Measurements from ENCODE around the gene TNP2. TPM values are rescaled to one million over a fixed set of nuclear protein-coding genes. Genes with fewer than 3 reads are reported as not detected.

The TNP2 gene
- total and polyA plus RNA-seq, 9 of the 15 experiments (the other 6 are each of a cell fraction or from before 2014, with no cell fraction given), result not detected

- no peak overlapping the region for H3K27ac ChIP-seq (ENCODE audit: extremely low read depth, low read depth, low read length)
- BruUV-seq (replicated peaks), result no TSS peak
- 55% methylated on average over 6 of the region's 6 CpGs for WGBS (ENCODE audit: insufficient coverage, low coverage, missing lambda C conversion rate)
- no peaks in the 10 kb centered on the region for H3K79me2 ChIP-seq (ENCODE audit: control insufficient read depth, insufficient read depth, low read length)
- H3K27me3 ChIP-seq (ENCODE audit: control insufficient read depth in 2 of 2, insufficient read depth in 2 of 2, low read length in 2 of 2), result no peaks in the 10 kb centered on the region
- H4K20me1 ChIP-seq (replicated peaks; ENCODE audit: control insufficient read depth, insufficient read depth, low read length), result no peaks in the 10 kb centered on the region
- in situ Hi-C loops (cut with MboI), result no loop called here
- CTCF ChIA-PET (ENCODE audit: low intra/inter-chr PET ratio), result no interaction called here
- no peak overlapping the region for H3K9ac ChIP-seq (ENCODE audit: insufficient read depth in 1 of 2, low read depth in 2 of 2, low read length in 2 of 2)
- no peaks in the 10 kb centered on the region for H3K9me3 ChIP-seq (replicated peaks; ENCODE audit: control insufficient read depth, insufficient read depth, low read depth, low read length)
- intact Hi-C loops (cut with micrococcal nuclease), result no loop called here
- ATAC-seq (no peak), DNase-seq (ENCODE audit: extremely low read depth in 1 of 4, low spot score in 3 of 4) (no peak), FAIRE-seq (no peak)
- H2AFZ ChIP-seq (ENCODE audit: low read depth, low read length), result no peak overlapping the region
- H3K4me3 ChIP-seq, result no peak overlapping the region
- POLR2A ChIA-PET, result interaction anchor here (1.1 kb wide), 1 partner anchor 10 kb away, joined by 4 read pairs; no protein-coding TSS in a partner anchor
- H3K9me1 ChIP-seq (ENCODE audit: control insufficient read depth, insufficient read depth, low read length), result no peaks in the 10 kb centered on the region
- H3K36me3 ChIP-seq (ENCODE audit: control insufficient read depth, insufficient read depth, low read length), result no peaks in the 10 kb centered on the region
- peaks cover 6 to 13% of the 10 kb centered on the region in 2 experiments; a peak in 4 of 5 replicates for H3K4me1 ChIP-seq (replicated peaks in 1 of 2; ENCODE audit: control insufficient read depth in 2 of 2, insufficient read depth in 2 of 2, low read length in 2 of 2)
- TF ChIP-seq SAP30 (IDR thresholded peaks at IDR 0.05; ENCODE audit: borderline replicate concordance, insufficient read depth, low read depth, low read length, poor library complexity, severe bottlenecking) (no peak), CREB3L1 (IDR thresholded peaks at IDR 0.05; ENCODE audit: borderline replicate concordance, low read depth) (no peak), NCOR1 (IDR thresholded peaks at IDR 0.05) (no peak), KAT2B (IDR thresholded peaks at IDR 0.05; ENCODE audit: low read depth, low read length) (no peak), ZNF274 (IDR thresholded peaks at IDR 0.05; ENCODE audit: borderline replicate concordance, low read depth, low read length) (no peak), TAF15 (IDR thresholded peaks at IDR 0.05; ENCODE audit: low read depth, low read length) (no peak), TRIM28 (IDR thresholded peaks at IDR 0.05) (no peak), NR2F6 (CRISPR knock-in tag; IDR thresholded peaks at IDR 0.05) (no peak), MTA1 (IDR thresholded peaks at IDR 0.05; ENCODE audit: borderline replicate concordance) (no peak), PRPF4 (IDR thresholded peaks at IDR 0.05; ENCODE audit: insufficient read depth, low read depth, low read length, poor library complexity, severe bottlenecking) (no peak)
- TF ChIP-seq, protein P1, sequence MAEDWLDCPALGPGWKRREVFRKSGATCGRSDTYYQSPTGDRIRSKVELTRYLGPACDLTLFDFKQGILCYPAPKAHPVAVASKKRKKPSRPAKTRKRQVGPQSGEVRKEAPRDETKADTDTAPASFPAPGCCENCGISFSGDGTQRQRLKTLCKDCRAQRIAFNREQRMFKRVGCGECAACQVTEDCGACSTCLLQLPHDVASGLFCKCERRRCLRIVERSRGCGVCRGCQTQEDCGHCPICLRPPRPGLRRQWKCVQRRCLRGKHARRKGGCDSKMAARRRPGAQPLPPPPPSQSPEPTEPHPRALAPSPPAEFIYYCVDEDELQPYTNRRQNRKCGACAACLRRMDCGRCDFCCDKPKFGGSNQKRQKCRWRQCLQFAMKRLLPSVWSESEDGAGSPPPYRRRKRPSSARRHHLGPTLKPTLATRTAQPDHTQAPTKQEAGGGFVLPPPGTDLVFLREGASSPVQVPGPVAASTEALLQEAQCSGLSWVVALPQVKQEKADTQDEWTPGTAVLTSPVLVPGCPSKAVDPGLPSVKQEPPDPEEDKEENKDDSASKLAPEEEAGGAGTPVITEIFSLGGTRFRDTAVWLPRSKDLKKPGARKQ (CRISPR knock-in tag; IDR thresholded peaks at IDR 0.05), result no peak
- TF ChIP-seq, protein P2, sequence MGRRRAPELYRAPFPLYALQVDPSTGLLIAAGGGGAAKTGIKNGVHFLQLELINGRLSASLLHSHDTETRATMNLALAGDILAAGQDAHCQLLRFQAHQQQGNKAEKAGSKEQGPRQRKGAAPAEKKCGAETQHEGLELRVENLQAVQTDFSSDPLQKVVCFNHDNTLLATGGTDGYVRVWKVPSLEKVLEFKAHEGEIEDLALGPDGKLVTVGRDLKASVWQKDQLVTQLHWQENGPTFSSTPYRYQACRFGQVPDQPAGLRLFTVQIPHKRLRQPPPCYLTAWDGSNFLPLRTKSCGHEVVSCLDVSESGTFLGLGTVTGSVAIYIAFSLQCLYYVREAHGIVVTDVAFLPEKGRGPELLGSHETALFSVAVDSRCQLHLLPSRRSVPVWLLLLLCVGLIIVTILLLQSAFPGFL (CRISPR knock-in tag; IDR thresholded peaks at IDR 0.05), result no peak
- no peak overlapping the region for H3K4me2 ChIP-seq (ENCODE audit: insufficient read depth, low read length)
These were observed 30.9 kb upstream of the TNP2 start for GRCh38 chr16:11299865-11300559.

Data from K562 (cell line).